ENCODE data around the gene MGARP. TPM values are rescaled to one million over a fixed set of nuclear protein-coding genes. Genes with fewer than 3 reads are reported as not detected.

Gene MGARP
- total RNA-seq, 1 donor from 2014 or later = 2.8 TPM

- Histone ChIP-seq H3K4me3 (no peak overlapping the region), H3K9me3 (no peaks in the 10 kb centered on the region), H3K27me3 (no peaks in the 10 kb centered on the region), H3K36me3 (no peaks in the 10 kb centered on the region), H3K4me1 (peaks cover 9 to 22% of the 10 kb centered on the region in 2 donors), H3K27ac (peak overlapping the region; percentile 78 to 90)
- intact Hi-C loops (cut with DNase I) = loop anchor here (5.0 kb wide), 2 partner anchors 36 to 69 kb away; partner anchors contain the start of genes ELF2 and MGARP
- DNase-seq (ENCODE audit: low spot score in 2 of 2) = no peak
- no peak for TF ChIP-seq CTCF (IDR thresholded peaks at IDR 0.05)
Observed at GRCh38 chr4:139246166-139246565, 33.9 kb downstream of the MGARP start.

- intact Hi-C loops (cut with DNase I) = loop anchor here (5.0 kb wide), 2 partner anchors 37 to 68 kb away; partner anchors contain the start of genes ELF2 and MGARP
- Histone ChIP-seq H3K27ac (peak overlapping the region; percentile 78 to 90), H3K36me3 (no peaks in the 10 kb centered on the region), H3K9me3 (no peaks in the 10 kb centered on the region), H3K4me3 (no peak overlapping the region), H3K4me1 (peaks cover 9 to 22% of the 10 kb centered on the region in 2 donors), H3K27me3 (no peaks in the 10 kb centered on the region)
- no peak for TF ChIP-seq CTCF (IDR thresholded peaks at IDR 0.05)
- no peak for DNase-seq (ENCODE audit: low spot score in 2 of 2)
Observed at GRCh38 chr4:139245590-139245989, 34.4 kb downstream of the MGARP start.

GRCh38 chr4:139243448-139244365 lies 36.3 kb downstream of the MGARP start:
- Histone ChIP-seq H3K27ac (peak overlapping the region; percentile 78 to 90), H3K9me3 (peaks cover 0 to 6% of the 10 kb centered on the region in 2 donors), H3K27me3 (no peaks in the 10 kb centered on the region), H3K4me3 (peak overlapping the region in 1 of 2 donors; percentile 7), H3K4me1 (peaks cover 4 to 20% of the 10 kb centered on the region in 2 donors), H3K36me3 (no peaks in the 10 kb centered on the region)
- intact Hi-C loops (cut with DNase I) = loop anchor here (1.0 to 2.0 kb wide), 2 partner anchors 57 to 227 kb away; no protein-coding TSS in a partner anchor
- peak in 1 of 2 donors; percentile 80 for DNase-seq (ENCODE audit: low spot score in 2 of 2)
- no peak for TF ChIP-seq CTCF (IDR thresholded peaks at IDR 0.05)

GRCh38 chr4:139242511-139243051 lies 37.4 kb downstream of the MGARP start:
- peaks cover 0 to 6% of the 10 kb centered on the region in 2 donors for H3K9me3 ChIP-seq
- no peaks in the 10 kb centered on the region for H3K27me3 ChIP-seq
- intact Hi-C loops (cut with DNase I) = loop anchor here (1.0 to 2.0 kb wide), 2 partner anchors 58 to 226 kb away; no protein-coding TSS in a partner anchor
- H3K27ac ChIP-seq = peak overlapping the region; percentile 78 to 90
- H3K36me3 ChIP-seq = no peaks in the 10 kb centered on the region
- TF ChIP-seq CTCF (IDR thresholded peaks at IDR 0.05) = no peak
- H3K4me3 ChIP-seq = no peak overlapping the region
- H3K4me1 ChIP-seq = peaks cover 4 to 20% of the 10 kb centered on the region in 2 donors
- no peak for DNase-seq (ENCODE audit: low spot score in 2 of 2)

- H3K4me1 ChIP-seq = peaks cover 4 to 20% of the 10 kb centered on the region in 2 donors
- peaks cover 0 to 6% of the 10 kb centered on the region in 2 donors for H3K9me3 ChIP-seq
- no peak overlapping the region for H3K4me3 ChIP-seq
- DNase-seq (ENCODE audit: low spot score in 2 of 2) = no peak
- no peaks in the 10 kb centered on the region for H3K27me3 ChIP-seq
- no peaks in the 10 kb centered on the region for H3K36me3 ChIP-seq
- intact Hi-C loops (cut with DNase I) = loop anchor here (2.0 kb wide), 1 partner anchor 225 kb away; no protein-coding TSS in a partner anchor
- TF ChIP-seq CTCF (IDR thresholded peaks at IDR 0.05) = no peak
- no peak overlapping the region for H3K27ac ChIP-seq
Observed at GRCh38 chr4:139241784-139242151, 38.3 kb downstream of the MGARP start.
